HFF-Myc (cell line): ENCODE results near the gene TPM4.

Source experiments
- DNase-seq: peaks from one replicate; pipeline ENCODE4 v3.0.0-alpha.2; 2011; ENCODE audit warnings: low read depth; ENCODE audit errors: extremely low read depth
- H3K4me3 ChIP-seq: replicated peaks from 2 replicates; pipeline ENCODE4 v1.5.1; 2011; ENCODE audit warnings: low read depth, mild to moderate bottlenecking, control low read depth, low read length
- TF ChIP-seq, protein P1 (sequence below): IDR thresholded peaks from 2 replicates; pipeline ENCODE4 v1.5.1; 2012; ENCODE audit warnings: mild to moderate bottlenecking, low read depth, low read length, control low read depth; ENCODE audit errors: missing control alignments

Gene TPM4

DNA sequence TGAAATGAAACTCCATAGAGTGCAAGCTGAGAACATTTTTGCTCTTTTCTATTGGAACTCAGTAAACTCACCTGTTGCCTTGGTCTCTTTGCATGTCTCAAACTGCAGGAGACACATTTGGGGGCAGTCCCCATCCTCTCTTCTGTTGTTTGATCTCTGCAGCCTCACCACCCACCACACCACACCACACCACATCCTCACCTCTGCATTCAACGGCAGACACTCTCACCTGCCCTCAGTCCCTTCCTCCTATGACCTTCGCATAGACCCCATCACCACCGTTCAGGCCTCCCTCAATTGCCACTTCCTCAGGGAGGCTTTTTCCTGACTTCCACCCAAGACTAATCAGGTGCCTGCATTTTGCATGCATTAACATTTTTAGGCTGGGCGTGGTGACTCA lies 14.4 kb upstream of the TPM4 start:
- TF ChIP-seq, protein P1, sequence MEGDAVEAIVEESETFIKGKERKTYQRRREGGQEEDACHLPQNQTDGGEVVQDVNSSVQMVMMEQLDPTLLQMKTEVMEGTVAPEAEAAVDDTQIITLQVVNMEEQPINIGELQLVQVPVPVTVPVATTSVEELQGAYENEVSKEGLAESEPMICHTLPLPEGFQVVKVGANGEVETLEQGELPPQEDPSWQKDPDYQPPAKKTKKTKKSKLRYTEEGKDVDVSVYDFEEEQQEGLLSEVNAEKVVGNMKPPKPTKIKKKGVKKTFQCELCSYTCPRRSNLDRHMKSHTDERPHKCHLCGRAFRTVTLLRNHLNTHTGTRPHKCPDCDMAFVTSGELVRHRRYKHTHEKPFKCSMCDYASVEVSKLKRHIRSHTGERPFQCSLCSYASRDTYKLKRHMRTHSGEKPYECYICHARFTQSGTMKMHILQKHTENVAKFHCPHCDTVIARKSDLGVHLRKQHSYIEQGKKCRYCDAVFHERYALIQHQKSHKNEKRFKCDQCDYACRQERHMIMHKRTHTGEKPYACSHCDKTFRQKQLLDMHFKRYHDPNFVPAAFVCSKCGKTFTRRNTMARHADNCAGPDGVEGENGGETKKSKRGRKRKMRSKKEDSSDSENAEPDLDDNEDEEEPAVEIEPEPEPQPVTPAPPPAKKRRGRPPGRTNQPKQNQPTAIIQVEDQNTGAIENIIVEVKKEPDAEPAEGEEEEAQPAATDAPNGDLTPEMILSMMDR, result no peak
- no peak overlapping the region for H3K4me3 ChIP-seq
- no peak for DNase-seq

DNA sequence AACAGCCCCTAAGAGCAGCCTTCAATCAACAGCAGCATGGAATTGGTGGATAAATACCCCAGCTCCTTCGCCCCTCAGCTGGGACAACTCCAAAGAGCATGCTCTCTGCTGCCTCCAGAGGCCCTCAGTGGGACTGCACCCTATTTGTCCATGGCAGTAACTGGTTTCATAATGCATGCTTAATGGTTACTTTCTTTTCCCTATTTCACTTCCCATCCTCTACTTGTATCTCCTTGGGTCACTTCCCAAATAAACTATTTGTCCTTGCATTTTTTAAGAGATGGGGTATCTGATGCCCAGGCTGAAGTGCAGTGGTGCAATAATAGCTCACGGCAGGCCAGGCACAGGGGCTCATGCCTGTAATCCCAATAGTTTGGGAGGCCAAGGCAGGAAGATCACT lies 13.5 kb upstream of the TPM4 start:
- TF ChIP-seq, protein P1, result peak; percentile 97
- no peak for DNase-seq
- no peak overlapping the region for H3K4me3 ChIP-seq

DNA sequence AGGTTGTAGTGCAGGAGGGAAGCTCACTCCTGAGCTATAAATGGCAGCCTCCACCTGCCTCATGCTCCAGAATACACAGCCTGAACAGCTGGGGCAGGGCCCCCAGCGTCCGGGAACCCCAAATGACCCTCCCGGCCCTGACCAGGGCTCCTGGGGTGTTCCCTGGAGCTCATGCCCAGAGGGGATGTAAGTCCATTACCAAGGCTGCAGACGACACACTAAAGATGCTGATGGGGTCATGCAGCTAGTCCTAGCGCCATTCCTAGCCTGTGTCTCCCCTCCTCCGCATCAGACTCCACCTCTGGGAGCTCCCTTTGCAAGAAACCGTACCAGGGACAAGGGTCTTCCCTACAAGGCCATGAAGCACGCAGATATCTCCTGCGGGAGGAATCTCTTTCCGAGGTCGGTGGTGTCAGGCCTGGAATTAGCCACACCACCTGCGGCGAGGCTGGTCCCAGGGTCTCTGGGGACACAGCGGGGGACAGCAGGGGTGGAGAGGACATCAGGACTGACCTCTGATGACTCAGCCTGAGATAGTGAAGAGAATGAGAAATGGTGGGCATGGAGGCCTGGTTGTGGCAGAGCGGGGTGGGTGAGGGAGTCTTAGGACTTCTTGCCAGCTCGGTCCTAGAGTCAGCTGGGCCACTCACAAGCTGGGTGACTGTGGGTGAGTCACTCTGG lies 11.9 kb upstream of the TPM4 start:
- TF ChIP-seq, protein P1, result no peak
- no peak for DNase-seq
- H3K4me3 ChIP-seq, result no peak overlapping the region

DNA sequence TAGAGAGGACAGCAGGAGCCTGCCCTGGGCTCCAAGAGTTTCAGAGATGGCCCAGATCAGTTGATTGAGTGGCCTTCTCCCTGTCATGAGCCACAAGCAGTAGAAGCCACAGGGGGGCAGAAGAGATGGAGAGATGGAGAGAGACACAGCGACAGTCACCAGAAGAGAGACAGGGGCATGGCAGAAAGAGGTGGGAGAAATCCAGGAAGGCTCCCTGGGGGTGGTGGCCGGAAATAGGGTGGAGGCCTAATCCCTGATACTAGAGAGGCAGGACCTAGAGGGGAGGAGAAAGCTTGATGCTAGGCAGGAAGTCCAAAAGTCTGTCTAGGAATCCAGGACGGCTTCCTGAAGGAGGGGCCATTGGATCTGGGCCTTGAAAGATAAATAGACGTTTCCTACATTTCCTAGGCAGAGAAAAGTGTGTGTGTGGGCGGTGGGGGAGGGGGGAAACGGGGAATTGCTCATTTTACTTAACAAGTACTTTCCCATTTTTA lies 9.6 kb upstream of the TPM4 start:
- DNase-seq, result peak; percentile 42
- H3K4me3 ChIP-seq, result no peak overlapping the region
- TF ChIP-seq, protein P1, result peak; percentile 10

DNA sequence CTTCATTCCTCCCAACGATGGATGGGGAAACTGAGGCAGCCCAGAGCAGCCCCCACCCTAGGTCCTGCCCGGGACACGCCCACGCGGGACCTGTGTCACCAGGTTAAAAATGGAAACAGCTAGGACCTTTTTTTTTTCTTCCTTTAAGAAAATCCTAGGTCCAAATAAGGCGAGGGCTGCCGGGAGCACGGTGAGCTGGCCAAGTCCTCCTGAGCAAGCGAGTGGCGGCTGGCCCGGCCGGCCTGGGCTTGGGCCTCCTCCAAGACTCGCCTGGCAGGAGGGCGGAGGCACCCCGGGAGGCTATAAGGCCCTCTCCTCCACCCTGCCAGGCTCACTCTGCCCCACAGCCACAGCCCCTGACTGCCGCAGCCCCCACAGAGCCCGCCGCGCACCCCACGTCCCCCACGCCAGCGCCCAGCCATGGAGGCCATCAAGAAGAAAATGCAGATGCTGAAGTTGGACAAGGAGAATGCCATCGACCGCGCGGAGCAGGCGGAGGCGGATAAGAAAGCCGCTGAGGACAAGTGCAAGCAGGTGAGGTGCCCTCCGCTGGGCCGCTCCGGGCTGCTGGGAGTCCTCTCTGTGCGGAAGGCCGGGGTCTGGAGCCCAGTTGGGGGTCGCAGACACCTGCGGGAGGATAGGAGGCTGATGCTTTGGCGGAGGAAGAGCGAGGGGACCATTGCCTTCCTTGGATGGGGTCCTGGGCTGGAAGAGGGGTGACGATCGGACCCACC lies 8.9 kb upstream of the TPM4 start:
- TF ChIP-seq, protein P1, result no peak
- H3K4me3 ChIP-seq, result no peak overlapping the region
- no peak for DNase-seq

DNA sequence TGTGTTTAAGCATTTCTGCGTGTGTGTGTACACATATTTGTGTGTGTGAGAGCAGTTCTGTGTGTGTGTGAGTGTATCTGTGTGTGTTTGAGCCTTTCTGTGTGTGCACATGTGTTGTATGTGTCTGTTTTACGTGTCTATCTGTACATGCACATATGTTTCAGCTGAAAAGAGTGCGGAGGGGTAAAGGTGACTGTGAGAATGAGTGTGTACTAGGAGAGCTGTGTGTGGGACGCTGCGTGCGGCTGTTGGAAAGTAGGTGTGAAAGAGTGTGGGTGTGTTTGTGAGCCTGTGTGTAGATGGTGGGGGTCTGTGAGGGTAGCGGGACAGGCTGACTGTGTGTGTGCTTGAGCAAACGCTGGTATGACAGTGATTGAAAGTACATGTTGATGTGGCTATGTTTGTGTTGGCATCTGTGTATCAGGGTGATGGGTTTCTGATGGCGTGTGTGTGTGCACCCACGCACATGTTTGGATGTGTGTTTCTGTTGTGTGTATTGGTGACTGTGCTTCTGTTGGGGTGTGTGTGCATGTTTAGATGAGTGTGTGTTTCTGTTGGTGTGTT lies 7.5 kb upstream of the TPM4 start:
- no peak for DNase-seq
- TF ChIP-seq, protein P1, result no peak
- H3K4me3 ChIP-seq, result no peak overlapping the region
